GM19455 (cell line): ENCODE data around the gene GSTP1.
"Not testable (repeated sequence)": the region's sequence is repeated elsewhere in the genome, so short reads cannot be mapped to it uniquely, and the experiment has no call there.

Experiments used
- ATAC-seq: cut with Tn5 transposase; IDR thresholded peaks from one replicate; pipeline ENCODE4 v1.9.1; 2021; ENCODE audit not compliant: unreplicated experiment

The GSTP1 gene

GRCh38 chr11:67594480-67594879, 10.9 kb downstream of the GSTP1 start:
- ATAC-seq = no peak

DNA sequence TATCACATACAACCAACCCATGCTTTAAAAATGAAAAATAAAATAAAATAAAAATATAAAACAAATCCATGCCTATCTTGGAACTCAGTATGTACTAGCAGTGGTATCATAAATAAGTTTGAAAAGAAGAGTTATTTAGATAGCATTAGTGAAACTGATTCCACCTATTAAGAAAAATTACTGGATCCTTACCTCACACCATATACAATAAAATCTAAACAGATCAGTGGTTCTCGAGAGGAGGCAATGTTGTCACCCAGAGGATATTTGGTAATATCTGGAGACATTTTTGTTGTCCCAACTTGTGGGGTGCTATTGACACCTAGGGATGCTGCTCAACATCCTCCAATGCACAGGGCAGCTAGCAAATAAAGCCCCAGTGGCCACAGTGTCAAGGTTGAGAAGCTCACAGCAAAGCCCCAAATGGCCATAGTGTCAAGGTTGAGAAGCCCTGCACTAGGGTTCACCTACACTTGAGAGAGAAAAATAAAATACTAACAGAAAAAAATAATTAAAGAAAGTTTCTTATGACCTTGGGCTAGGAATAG, 13.2 kb downstream of the GSTP1 start:
- ATAC-seq = no peak

DNA sequence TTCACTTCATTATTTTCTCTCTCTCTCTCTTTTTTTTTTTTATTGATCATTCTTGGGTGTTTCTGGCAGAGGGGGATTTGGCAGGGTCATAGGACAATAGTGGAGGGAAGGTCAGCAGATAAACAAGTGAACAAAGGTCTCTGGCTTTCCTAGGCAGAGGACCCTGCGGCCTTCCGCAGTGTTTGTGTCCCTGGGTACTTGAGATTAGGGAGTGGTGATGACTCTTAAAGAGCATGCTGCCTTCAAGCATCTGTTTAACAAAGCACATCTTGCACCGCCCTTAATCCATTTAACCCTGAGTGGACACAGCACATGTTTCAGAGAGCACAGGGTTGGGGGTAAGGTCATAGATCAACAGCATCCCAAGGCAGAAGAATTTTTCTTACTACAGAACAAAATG, 13.8 kb downstream of the GSTP1 start:
- not testable (repeated sequence) for ATAC-seq

DNA sequence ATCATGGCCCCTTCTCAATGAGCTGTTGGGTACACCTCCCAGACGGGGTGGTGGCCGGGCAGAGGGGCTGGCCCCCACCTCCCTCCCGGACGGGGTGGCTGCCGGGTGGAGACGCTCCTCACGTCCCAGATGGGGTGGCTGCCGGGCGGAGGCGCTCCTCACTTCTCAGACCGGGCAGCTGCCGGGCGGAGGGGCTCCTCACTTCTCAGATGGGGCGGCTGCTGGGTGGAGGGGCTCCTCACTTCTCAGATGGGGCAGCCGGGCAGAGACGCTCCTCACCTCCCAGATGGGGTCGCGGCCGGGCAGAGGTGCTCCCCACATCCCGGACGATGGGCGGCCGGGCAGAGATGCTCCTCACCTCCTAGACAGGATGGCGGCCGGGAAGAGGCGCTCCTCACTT, 14.4 kb downstream of the GSTP1 start:
- ATAC-seq = not testable (repeated sequence)

- no peak for ATAC-seq
Measured at GRCh38 chr11:67599149-67599548, 15.5 kb downstream of the GSTP1 start.

DNA sequence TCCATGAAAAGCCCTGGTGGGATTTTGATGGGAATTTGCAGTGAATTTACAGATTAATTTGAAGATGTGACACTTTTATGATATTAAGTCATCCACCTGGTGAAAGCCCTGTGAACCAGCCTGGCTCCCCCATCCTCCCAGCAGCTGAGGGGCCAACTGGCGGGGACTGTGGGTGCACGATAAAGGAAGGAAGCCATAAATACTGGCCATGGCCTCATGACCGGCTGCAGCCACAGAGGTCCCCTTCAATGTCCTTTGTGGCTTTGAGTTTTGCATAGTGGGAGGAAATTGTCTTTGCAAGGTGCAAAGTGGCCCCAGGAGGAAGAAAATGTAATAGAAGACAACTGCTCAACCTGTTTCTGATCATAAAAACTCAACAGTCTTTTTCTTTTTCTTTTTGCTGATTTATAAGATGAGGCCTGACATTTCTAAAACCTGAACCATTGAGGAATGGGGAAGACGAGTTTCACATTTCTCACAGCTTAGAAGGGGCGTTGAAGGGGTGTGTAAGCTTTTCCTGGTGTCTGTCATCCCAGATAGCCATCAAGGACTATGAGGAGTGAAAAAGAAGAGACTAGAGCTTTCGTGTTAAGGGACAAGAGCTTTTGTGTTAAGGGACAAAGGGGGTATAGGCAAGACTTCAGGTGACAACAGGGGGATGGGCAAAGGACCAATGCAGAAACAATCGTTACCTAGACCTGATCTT, 16.9 kb downstream of the GSTP1 start:
- ATAC-seq = no peak

DNA sequence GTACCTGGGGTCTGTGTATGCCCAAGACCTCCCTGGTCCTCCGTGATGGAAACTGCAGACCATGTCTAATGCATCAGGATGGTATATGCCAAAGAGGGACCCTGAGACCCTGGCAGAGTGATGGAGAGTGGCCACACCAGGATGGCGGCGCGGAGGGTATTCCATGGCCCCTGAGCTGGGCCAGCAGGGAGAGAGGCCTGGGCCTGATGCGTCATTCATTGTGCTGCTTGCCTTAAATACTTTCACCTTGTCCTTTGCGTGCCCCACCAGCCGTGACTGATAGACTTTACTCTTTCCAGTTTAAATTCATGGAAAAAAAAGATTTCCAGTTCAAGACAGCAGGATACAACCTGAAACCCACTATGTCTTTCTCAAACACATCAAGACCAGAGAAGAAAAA, 17.5 kb downstream of the GSTP1 start:
- ATAC-seq = no peak

GRCh38 chr11:67604119-67604518, 20.5 kb downstream of the GSTP1 start:
- not testable (repeated sequence) for ATAC-seq

- no peak for ATAC-seq
Measured at GRCh38 chr11:67604815-67605214, 21.2 kb downstream of the GSTP1 start.

DNA sequence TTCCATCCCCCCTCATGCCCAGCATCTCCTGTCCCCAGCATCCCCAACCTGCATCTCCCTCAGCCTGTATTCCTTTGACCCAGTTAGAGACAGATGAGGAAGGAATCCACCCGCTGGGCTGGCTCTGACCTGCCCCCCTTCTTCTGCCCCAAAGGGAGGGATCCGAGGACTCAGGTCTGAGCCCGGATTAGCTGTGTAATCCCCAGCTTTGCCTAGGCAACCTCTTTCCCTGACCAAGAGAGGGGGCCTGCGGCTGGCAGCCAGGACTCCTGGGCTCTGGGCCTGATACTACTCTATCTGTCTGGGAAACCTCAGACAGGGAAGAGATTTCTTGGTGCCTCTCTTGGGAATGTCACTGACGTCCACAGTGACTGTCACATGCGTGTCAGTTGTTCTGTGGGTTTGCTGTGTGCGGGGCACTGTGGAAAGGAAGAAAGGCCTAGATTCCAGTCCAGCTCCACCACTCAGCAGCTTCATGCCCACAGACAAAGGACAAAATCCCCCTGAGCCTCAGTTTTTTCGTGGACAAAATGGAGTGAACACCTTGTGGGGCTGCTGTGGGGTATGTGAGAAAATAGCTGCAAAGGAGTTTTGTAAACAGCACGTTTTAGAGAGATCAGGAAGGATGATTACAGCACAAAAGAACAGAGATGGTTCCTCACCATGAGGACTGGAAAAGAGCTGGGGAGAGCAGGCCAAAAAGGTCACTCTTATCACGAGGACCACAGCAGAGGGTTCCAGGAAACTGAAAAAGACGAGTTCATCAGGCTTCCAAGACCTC, 21.8 kb downstream of the GSTP1 start:
- no peak for ATAC-seq

GRCh38 chr11:67606093-67606491, 22.5 kb downstream of the GSTP1 start:
- ATAC-seq = no peak

- peak; percentile 90 for ATAC-seq
Measured at GRCh38 chr11:67606492-67607295, 23.1 kb downstream of the GSTP1 start, which contains the start of gene NDUFV1. NDUFV1 (plus strand) TSS chr11:67606936; CDS start chr11:67607005, 69 bp downstream.

- no peak for ATAC-seq
Measured at GRCh38 chr11:67607507-67607906, 23.9 kb downstream of the GSTP1 start.

DNA sequence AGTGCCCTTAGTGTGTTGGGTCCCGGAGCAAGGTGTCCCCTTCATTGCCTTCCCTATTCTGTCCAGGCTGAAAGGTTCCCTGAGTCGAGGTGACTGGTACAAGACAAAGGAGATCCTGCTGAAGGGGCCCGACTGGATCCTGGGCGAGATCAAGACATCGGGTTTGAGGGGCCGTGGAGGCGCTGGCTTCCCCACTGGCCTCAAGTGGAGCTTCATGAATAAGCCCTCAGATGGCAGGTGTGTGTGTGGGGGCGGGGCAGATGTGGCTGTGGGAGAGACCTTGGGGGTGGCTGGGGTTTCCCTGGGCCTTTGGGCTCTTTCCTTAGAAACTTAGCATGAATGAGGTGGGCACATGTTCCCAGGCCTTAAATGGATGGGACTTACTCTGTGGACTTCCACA, 24.9 kb downstream of the GSTP1 start:
- no peak for ATAC-seq

GRCh38 chr11:67609316-67609715, 25.7 kb downstream of the GSTP1 start:
- no peak for ATAC-seq

DNA sequence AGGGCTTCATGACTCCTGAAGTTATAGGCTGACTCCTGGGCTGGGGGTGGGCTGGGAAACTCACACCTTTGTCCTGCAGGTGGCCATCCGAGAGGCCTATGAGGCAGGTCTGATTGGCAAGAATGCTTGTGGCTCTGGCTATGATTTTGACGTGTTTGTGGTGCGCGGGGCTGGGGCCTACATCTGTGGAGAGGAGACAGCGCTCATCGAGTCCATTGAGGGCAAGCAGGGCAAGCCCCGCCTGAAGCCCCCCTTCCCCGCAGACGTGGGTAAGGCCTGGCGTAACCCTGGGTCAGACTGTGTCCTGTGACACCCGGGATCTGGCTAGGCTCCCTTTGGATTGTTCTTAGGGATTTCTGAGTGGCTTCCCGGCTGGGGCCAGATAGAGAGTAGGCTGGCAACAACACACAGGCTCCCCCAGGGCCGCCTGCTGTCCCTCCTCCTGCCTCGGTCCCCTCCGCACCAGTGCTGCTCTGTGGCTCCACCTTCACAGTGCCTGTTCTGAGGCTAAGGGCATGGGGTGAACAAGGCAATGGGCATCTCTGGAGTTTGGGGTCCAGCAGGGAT, 26.8 kb downstream of the GSTP1 start:
- ATAC-seq = no peak

- no peak for ATAC-seq
Measured at GRCh38 chr11:67611165-67611564, 27.6 kb downstream of the GSTP1 start.

- no peak for ATAC-seq
Measured at GRCh38 chr11:67611704-67612587, 28.3 kb downstream of the GSTP1 start.

GRCh38 chr11:67612751-67613150, 29.1 kb downstream of the GSTP1 start:
- ATAC-seq = no peak
